ENCODE results near the gene LRMDA.
"Not testable (repeated sequence)": the region's sequence is repeated elsewhere in the genome, so short reads cannot be mapped to it uniquely, and the experiment has no call there.

Gene LRMDA

GRCh38 chr10:76576276-76576962, 1145.0 kb downstream of the LRMDA start:
- DNase-seq (ENCODE audit: low read depth), result no peak
- no peak overlapping the region for H3K4me3 ChIP-seq (ENCODE audit: low read depth, low read length)
- no peak for TF ChIP-seq CTCF (IDR thresholded peaks at IDR 0.05; ENCODE audit: control insufficient read depth, extremely low read depth, insufficient read depth)

- TF ChIP-seq CTCF (IDR thresholded peaks at IDR 0.05; ENCODE audit: control insufficient read depth, extremely low read depth, insufficient read depth), result no peak
Observed at GRCh38 chr10:76577455-76577854, 1146.0 kb downstream of the LRMDA start.

GRCh38 chr10:76581506-76582256, 1150.3 kb downstream of the LRMDA start:
- no peak overlapping the region for H3K4me3 ChIP-seq (ENCODE audit: low read depth, low read length)
- TF ChIP-seq CTCF (IDR thresholded peaks at IDR 0.05; ENCODE audit: control insufficient read depth, extremely low read depth, insufficient read depth), result no peak
- DNase-seq (ENCODE audit: low read depth), result peak; percentile 46

More at GRCh38 chr10:76577455-76577854, 1146.0 kb downstream of the LRMDA start:
- no peak overlapping the region for H3K4me3 ChIP-seq (ENCODE audit: low read depth, low read length)
- no peak for DNase-seq (ENCODE audit: low read depth)

GRCh38 chr10:76582531-76582930, 1151.1 kb downstream of the LRMDA start:
- no peak for TF ChIP-seq CTCF (IDR thresholded peaks at IDR 0.05; ENCODE audit: control insufficient read depth, extremely low read depth, insufficient read depth)
- no peak overlapping the region for H3K4me3 ChIP-seq (ENCODE audit: low read depth, low read length)
- DNase-seq (ENCODE audit: low read depth), result no peak

GRCh38 chr10:76583711-76584161, 1152.3 kb downstream of the LRMDA start:
- no peak overlapping the region for H3K4me3 ChIP-seq (ENCODE audit: low read depth, low read length)
- DNase-seq (ENCODE audit: low read depth), result no peak
- no peak for TF ChIP-seq CTCF (IDR thresholded peaks at IDR 0.05; ENCODE audit: control insufficient read depth, extremely low read depth, insufficient read depth)

- H3K4me3 ChIP-seq (ENCODE audit: low read depth, low read length); DNase-seq (ENCODE audit: low read depth): not testable (repeated sequence)
Observed at GRCh38 chr10:76584466-76584865, 1153.0 kb downstream of the LRMDA start.

Data from LNCaP clone FGC (cell line).